ENCODE results near the gene MAP3K2. TPM values are rescaled to one million over a fixed set of nuclear protein-coding genes. Genes with fewer than 3 reads are reported as not detected.

Gene MAP3K2
- total RNA-seq, 1 donor from 2014 or later: 22.2 TPM

- intact Hi-C loops (cut with micrococcal nuclease): no loop called here
- H3K9me3 ChIP-seq (replicated peaks): no peaks in the 10 kb centered on the region
- H3K27ac ChIP-seq (replicated peaks): peak overlapping the region; percentile 82
- TF ChIP-seq CTCF (IDR thresholded peaks at IDR 0.05; ENCODE audit: borderline replicate concordance): no peak
- no peak for DNase-seq
- H3K4me3 ChIP-seq: peak overlapping the region; percentile 85
- H3K36me3 ChIP-seq: peaks cover 42% of the 10 kb centered on the region
- peaks cover 25% of the 10 kb centered on the region for H3K4me1 ChIP-seq
- no peaks in the 10 kb centered on the region for H3K27me3 ChIP-seq (ENCODE audit: low read depth)
Measured at GRCh38 chr2:127293386-127293747, 94.4 kb downstream of the MAP3K2 start.

GRCh38 chr2:127288274-127288673 is 99.5 kb downstream of the MAP3K2 start:
- H3K4me1 ChIP-seq: peaks cover 9% of the 10 kb centered on the region
- no peak overlapping the region for H3K4me3 ChIP-seq
- DNase-seq: no peak
- no peak for TF ChIP-seq CTCF (IDR thresholded peaks at IDR 0.05; ENCODE audit: borderline replicate concordance)
- H3K36me3 ChIP-seq: peaks cover 93% of the 10 kb centered on the region
- intact Hi-C loops (cut with micrococcal nuclease): no loop called here
- H3K9me3 ChIP-seq (replicated peaks): peaks cover 5% of the 10 kb centered on the region
- H3K27ac ChIP-seq (replicated peaks): no peak overlapping the region
- no peaks in the 10 kb centered on the region for H3K27me3 ChIP-seq (ENCODE audit: low read depth)

GRCh38 chr2:127283275-127283674 is 104.5 kb downstream of the MAP3K2 start:
- Histone ChIP-seq H3K27me3 (ENCODE audit: low read depth) (no peaks in the 10 kb centered on the region), H3K4me1 (no peaks in the 10 kb centered on the region), H3K9me3 (replicated peaks) (peaks cover 6% of the 10 kb centered on the region), H3K27ac (replicated peaks) (no peak overlapping the region), H3K4me3 (no peak overlapping the region), H3K36me3 (peaks cover 96% of the 10 kb centered on the region)
- no peak for TF ChIP-seq CTCF (IDR thresholded peaks at IDR 0.05; ENCODE audit: borderline replicate concordance)
- intact Hi-C loops (cut with micrococcal nuclease): no loop called here
- DNase-seq: no peak

- Histone ChIP-seq H3K36me3 (peaks cover 95% of the 10 kb centered on the region), H3K4me3 (no peak overlapping the region), H3K27me3 (ENCODE audit: low read depth) (no peaks in the 10 kb centered on the region), H3K27ac (replicated peaks) (no peak overlapping the region), H3K9me3 (replicated peaks) (peaks cover 6% of the 10 kb centered on the region), H3K4me1 (no peaks in the 10 kb centered on the region)
- DNase-seq: no peak
- no peak for TF ChIP-seq CTCF (IDR thresholded peaks at IDR 0.05; ENCODE audit: borderline replicate concordance)
- intact Hi-C loops (cut with micrococcal nuclease): no loop called here
Measured at GRCh38 chr2:127280693-127281092, 107.1 kb downstream of the MAP3K2 start.

GRCh38 chr2:127279781-127280180 is 108.0 kb downstream of the MAP3K2 start:
- Histone ChIP-seq H3K27ac (replicated peaks) (no peak overlapping the region), H3K36me3 (peaks cover 95% of the 10 kb centered on the region), H3K9me3 (replicated peaks) (peaks cover 6% of the 10 kb centered on the region), H3K4me3 (no peak overlapping the region), H3K27me3 (ENCODE audit: low read depth) (no peaks in the 10 kb centered on the region), H3K4me1 (no peaks in the 10 kb centered on the region)
- intact Hi-C loops (cut with micrococcal nuclease): no loop called here
- no peak for DNase-seq
- TF ChIP-seq CTCF (IDR thresholded peaks at IDR 0.05; ENCODE audit: borderline replicate concordance): no peak

GRCh38 chr2:127278959-127279358 is 108.8 kb downstream of the MAP3K2 start:
- H3K4me1 ChIP-seq: no peaks in the 10 kb centered on the region
- intact Hi-C loops (cut with micrococcal nuclease): no loop called here
- no peak for DNase-seq
- no peak overlapping the region for H3K4me3 ChIP-seq
- no peaks in the 10 kb centered on the region for H3K27me3 ChIP-seq (ENCODE audit: low read depth)
- H3K9me3 ChIP-seq (replicated peaks): peaks cover 6% of the 10 kb centered on the region
- no peak for TF ChIP-seq CTCF (IDR thresholded peaks at IDR 0.05; ENCODE audit: borderline replicate concordance)
- no peak overlapping the region for H3K27ac ChIP-seq (replicated peaks)
- H3K36me3 ChIP-seq: peaks cover 95% of the 10 kb centered on the region
